Cardiac muscle cell (in vitro differentiated cells and primary cell): Measurements from ENCODE around the gene SHCBP1. TPM values are rescaled to one million over a fixed set of nuclear protein-coding genes. Genes with fewer than 3 reads are reported as not detected.

Source experiments
- DNase-seq, 2 donors: peaks; one replicate each; pipeline versions ENCODE4 v3.0.0 to v3.0.0-alpha.2; 2010 to 2017; ENCODE audit warnings: low read depth in 1 of 2, low spot score in 1 of 2
- H3K27ac ChIP-seq: fragments of 200-600 bp; sonication (generic); 2 replicates; pipeline ENCODE4 v1.5.1; 2016
- H3K27me3 ChIP-seq: fragments of 200-600 bp; sonication (generic); 2 replicates; pipeline ENCODE4 v1.6.0; 2016; ENCODE audit warnings: control low read depth
- H3K36me3 ChIP-seq: fragments of 200-600 bp; sonication (generic); 2 replicates; pipeline ENCODE4 v1.5.1; 2016; ENCODE audit warnings: control low read depth
- H3K4me1 ChIP-seq: fragments of 200-600 bp; sonication (generic); 2 replicates; pipeline ENCODE4 v1.8.1; 2017; ENCODE audit warnings: low read depth, mild to moderate bottlenecking, mixed run types
- H3K4me3 ChIP-seq: fragments of 200-600 bp; sonication (generic); 2 replicates; pipeline ENCODE4 v1.5.1; 2016; ENCODE audit warnings: mild to moderate bottlenecking
- H3K9me3 ChIP-seq: fragments of 200-600 bp; sonication (generic); 2 replicates; pipeline ENCODE4 v1.5.1; 2017; ENCODE audit warnings: low read depth, mild to moderate bottlenecking, control low read depth
- CTCF ChIP-seq: IDR thresholded peaks from 2 replicates; pipeline ENCODE4 v1.5.1; 2012; ENCODE audit warnings: low read depth, mild to moderate bottlenecking, low read length
- polyA plus RNA-seq: library from polyadenylated mRNA; unstranded; fragments of >200 nt; fragmentation: Nextera tagmentation; extraction: Ambion mirVana; gene quantifications from 2 replicates; pipeline ENCODE4 v1.2.1, GENCODE V29; 2016
- total RNA-seq: library from RNA; depleted of rRNA; stranded (reverse); fragments of >200 nt; gene quantifications from 2 replicates; pipeline ENCODE4 v1.2.3, GENCODE V29; 2016

Gene SHCBP1, protein sequence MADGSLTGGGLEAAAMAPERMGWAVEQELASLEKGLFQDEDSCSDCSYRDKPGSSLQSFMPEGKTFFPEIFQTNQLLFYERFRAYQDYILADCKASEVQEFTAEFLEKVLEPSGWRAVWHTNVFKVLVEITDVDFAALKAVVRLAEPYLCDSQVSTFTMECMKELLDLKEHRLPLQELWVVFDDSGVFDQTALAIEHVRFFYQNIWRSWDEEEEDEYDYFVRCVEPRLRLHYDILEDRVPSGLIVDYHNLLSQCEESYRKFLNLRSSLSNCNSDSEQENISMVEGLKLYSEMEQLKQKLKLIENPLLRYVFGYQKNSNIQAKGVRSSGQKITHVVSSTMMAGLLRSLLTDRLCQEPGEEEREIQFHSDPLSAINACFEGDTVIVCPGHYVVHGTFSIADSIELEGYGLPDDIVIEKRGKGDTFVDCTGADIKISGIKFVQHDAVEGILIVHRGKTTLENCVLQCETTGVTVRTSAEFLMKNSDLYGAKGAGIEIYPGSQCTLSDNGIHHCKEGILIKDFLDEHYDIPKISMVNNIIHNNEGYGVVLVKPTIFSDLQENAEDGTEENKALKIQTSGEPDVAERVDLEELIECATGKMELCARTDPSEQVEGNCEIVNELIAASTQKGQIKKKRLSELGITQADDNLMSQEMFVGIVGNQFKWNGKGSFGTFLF
- total RNA-seq: 1.8 and 4.4 TPM in 2 replicates
- 4.7 and 10.5 TPM in 2 replicates for polyA plus RNA-seq

DNA sequence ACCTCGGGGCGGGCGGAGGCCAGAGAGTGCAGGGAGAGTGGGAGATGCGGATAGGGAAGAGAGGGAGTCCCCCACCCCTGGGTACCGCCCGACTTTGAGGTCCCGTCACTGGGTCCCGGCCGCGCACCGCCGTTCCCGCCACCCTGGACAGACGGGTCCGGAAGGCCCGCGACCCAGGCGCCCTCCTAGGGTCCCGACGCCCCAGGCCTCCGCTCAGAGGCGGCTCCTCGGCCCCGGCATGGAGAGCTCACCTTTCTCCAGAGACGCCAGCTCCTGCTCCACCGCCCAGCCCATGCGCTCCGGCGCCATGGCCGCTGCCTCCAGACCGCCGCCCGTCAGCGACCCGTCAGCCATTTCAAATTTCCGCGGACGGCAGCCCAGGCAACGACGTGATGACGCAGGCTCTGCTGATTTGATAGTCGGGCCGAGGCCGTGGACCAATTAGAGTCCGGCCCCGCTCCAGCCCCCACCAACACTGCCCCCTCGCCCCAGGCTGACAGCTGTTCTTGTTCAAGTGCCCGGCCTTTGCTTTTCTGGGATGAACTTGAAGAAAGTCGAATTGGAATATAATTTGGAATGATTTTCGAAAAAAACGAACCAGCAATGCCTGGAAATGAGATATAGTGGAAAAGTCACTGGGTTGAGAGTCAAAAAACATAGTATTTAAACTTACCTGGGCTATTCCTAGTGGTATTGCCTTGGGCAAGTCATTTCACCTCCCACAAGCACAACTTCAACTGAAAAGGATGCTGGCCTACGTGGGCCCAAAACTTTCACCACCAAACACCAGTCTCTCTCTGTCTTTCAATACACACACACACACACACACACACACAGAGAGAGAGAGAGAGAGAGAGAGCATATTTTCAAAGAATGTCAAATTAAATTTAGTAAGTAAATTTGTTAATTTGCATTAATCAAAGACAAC lies at the start of gene SHCBP1:
Gene SHCBP1 (minus strand): TSS at position 374 of the 928 bp plus-strand sequence. CDS start 20 bp downstream, at position 354.
- peak; percentile 91 to 92 for DNase-seq
- no peak within 1 kb of the TSS for H3K27ac ChIP-seq

GRCh38 chr16:46662123-46662522 lies 40.9 kb upstream of the SHCBP1 start:
- H3K36me3 ChIP-seq: peaks cover 48% of the 10 kb centered on the region
- H3K27me3 ChIP-seq: no peaks in the 10 kb centered on the region
- H3K27ac ChIP-seq: peak overlapping the region; percentile 3
- H3K9me3 ChIP-seq: no peaks in the 10 kb centered on the region
- no peak overlapping the region for H3K4me3 ChIP-seq
- DNase-seq: no peak
- no peaks in the 10 kb centered on the region for H3K4me1 ChIP-seq
- no peak for TF ChIP-seq CTCF

More for the DNA sequence above, at the start of gene SHCBP1:
- Histone ChIP-seq H3K36me3 (peaks cover under 1% of the 10 kb centered on the region), H3K4me1 (no peaks in the 10 kb centered on the region), H3K9me3 (no peaks in the 10 kb centered on the region), H3K4me3 (peak within 1 kb of the TSS; percentile 59), H3K27me3 (no peaks in the 10 kb centered on the region)
- no peak for TF ChIP-seq CTCF

GRCh38 chr16:46658925-46659324 lies 37.7 kb upstream of the SHCBP1 start:
- H3K36me3 ChIP-seq: peaks cover 39% of the 10 kb centered on the region
- no peaks in the 10 kb centered on the region for H3K4me1 ChIP-seq
- no peak overlapping the region for H3K4me3 ChIP-seq
- H3K9me3 ChIP-seq: no peaks in the 10 kb centered on the region
- H3K27me3 ChIP-seq: no peaks in the 10 kb centered on the region
- peak in 1 of 2 donors; percentile 10 for DNase-seq
- no peak for TF ChIP-seq CTCF
- no peak overlapping the region for H3K27ac ChIP-seq

- H3K36me3 ChIP-seq: no peaks in the 10 kb centered on the region
- no peaks in the 10 kb centered on the region for H3K9me3 ChIP-seq
- H3K27ac ChIP-seq: no peak overlapping the region
- peaks cover 8% of the 10 kb centered on the region for H3K4me1 ChIP-seq
- H3K27me3 ChIP-seq: no peaks in the 10 kb centered on the region
- no peak for TF ChIP-seq CTCF
- DNase-seq: no peak
- no peak overlapping the region for H3K4me3 ChIP-seq
Measured at GRCh38 chr16:46651305-46651704, 30.1 kb upstream of the SHCBP1 start.

GRCh38 chr16:46650254-46650623 lies 29.1 kb upstream of the SHCBP1 start:
- no peak for TF ChIP-seq CTCF
- Histone ChIP-seq H3K27me3 (no peaks in the 10 kb centered on the region), H3K36me3 (no peaks in the 10 kb centered on the region), H3K9me3 (no peaks in the 10 kb centered on the region), H3K4me1 (peaks cover 8% of the 10 kb centered on the region), H3K4me3 (no peak overlapping the region), H3K27ac (no peak overlapping the region)
- DNase-seq: peak in 1 of 2 donors; percentile 52
